Measurements from ENCODE around the gene CACNA1C.

CACNA1C gene

DNA sequence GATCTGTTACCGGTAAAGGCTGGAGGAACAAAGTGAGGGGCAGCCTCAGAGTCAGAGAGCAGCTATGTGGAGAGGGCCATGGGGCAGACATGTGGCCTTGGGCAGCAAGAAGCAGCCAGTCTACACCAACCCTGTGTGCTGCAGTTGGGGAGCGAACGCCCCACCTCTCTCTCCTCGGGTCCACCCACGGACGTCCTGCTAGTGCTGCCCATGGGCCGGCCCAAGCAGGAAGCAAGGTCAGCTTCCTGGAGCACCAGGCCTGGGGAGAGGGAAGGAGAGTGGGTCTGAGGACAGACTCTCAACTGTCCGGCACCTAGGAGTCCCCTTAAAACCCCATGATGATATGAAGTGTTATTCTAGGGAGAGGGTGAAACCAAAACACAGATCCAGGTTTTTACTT lies 487.2 kb downstream of the CACNA1C start:
- DNase-seq = no peak

DNA sequence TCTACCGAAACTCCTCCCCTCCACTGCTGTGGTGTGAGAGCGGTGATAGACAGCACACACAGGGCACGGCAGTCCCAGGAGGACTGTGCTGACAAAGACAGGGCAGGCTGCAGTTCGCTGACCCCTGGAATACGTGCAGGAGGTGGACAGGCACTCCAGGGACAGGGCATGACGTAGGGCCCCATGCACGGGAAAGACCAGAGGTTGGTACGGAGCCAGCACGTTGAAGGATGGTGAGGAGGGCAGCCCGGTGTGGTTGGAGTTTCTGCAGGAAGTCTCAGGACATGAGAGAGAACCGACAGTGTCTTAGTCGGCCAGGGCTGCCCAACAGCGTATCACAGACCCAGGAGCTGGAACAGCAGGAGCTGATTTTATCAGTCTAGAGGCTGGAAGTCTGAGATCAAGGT lies 487.8 kb downstream of the CACNA1C start:
- no peak for DNase-seq

DNA sequence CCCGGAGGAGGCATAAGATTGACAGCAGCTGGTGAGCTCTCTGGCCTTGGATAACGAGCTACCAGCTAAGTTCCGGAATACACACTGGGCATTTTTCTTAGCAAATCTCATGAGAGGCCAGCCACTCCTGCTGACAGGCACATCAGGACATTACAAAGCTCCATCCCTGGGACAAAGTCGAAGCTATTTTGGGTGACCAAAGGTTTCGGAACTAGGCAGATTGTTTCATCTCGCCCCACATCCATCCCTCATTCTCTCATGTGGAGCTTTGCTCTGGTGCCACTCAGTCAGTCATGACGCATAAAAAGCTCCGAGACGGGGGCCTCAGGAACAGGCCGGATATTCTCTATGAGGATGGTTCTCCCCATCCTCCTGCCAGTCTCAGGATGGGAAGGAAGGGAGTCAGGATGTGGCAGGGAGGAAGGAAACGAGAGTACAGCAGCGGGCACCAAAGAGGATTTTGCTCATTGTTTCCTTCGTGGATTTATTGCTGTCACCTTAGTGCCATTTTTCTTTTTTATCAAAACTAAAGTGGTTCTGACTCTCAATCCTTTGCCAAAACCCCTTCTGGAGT lies 488.9 kb downstream of the CACNA1C start:
- DNase-seq = no peak

DNA sequence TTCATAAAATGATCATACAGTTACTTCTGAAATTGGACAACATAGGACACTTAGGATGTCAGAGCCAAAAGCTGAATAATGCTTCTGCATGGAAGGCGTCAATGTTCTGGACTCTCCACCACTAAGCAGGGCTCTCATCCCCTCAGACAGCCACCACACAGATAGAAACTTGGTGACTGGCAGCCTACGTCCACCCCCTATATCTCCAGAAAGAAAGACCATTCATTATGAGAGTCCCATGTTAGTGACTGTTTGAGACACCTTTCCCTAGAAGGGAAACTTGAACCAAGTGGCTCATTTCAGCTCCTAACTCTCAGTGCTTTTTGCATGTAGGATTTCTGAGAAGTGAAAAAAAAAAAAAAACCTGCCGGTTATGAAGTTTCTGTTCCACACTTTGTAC lies 491.0 kb downstream of the CACNA1C start:
- no peak for DNase-seq

DNA sequence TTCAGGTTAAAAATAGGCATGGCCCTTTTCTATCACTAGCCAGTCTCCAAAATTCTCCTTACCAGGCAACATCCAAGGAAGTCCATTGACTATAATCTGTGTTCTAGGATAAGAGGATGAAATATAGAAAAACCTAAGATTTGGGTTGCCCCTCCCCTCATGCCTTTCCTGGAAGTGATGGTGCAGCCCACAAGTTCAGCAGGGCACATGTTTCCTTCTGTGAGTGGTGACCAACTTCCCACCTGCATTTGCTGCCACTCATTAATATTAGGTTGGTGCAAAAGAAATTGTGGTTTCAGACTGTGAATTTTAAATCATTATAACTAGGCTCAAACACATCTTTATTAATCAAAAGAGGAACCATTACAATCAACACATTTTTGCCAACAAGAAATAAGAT lies 491.4 kb downstream of the CACNA1C start:
- no peak for DNase-seq

DNA sequence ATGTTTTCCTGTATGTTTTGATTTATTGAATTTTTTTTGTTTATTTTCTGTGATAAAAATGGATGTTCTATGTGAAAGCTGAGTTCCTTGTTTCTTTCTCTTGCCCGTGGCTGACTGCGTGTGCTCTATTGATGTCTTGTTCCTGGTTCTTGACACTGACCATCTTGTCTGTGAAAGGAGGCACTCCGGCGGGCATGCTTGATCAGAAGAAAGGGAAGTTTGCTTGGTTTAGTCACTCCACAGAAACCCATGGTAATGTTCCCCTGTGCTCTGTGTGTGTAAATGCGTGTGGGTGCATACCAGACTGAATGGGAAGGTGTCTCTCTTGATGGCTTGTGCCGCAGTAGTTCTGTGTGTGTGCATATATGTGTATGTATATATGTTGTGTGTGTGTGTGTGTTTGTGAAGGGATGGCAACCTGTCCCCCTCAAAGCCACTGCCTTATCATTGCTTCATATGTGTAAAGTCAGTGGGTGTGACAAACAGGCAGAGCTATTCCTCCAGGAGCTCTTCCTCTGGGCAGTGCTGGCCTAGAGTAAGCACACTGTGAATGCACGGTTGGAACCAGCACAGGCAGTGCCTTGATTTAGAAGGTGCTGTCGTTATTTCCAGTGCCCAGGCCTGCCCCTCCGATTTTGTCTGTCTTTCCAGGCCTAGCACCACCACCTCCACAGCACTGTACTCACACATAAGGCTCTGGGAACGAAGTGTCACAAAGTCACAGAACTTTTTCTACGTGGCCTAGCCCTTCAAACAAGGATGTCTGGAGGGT lies 494.7 kb downstream of the CACNA1C start:
- no peak for DNase-seq

DNA sequence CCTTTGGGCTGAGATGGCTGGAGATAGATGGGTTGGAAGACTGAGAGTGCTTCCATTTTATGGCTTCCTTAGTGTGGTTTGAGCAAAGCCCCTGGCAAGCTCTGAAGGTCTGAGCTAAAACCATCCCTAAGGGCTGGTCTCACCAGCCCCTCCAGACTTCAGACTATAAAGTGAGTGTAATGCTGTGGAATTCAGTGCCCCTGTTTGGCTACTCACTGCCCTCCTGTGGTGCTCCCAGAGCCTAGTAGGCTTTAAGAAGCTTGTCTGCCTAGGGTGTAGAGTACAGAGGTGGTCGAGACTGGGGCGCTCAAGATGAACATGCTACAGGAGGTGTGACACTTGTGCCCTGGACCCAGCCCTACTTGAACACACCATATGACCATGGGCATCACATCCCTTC lies 495.3 kb downstream of the CACNA1C start:
- no peak for DNase-seq

DNA sequence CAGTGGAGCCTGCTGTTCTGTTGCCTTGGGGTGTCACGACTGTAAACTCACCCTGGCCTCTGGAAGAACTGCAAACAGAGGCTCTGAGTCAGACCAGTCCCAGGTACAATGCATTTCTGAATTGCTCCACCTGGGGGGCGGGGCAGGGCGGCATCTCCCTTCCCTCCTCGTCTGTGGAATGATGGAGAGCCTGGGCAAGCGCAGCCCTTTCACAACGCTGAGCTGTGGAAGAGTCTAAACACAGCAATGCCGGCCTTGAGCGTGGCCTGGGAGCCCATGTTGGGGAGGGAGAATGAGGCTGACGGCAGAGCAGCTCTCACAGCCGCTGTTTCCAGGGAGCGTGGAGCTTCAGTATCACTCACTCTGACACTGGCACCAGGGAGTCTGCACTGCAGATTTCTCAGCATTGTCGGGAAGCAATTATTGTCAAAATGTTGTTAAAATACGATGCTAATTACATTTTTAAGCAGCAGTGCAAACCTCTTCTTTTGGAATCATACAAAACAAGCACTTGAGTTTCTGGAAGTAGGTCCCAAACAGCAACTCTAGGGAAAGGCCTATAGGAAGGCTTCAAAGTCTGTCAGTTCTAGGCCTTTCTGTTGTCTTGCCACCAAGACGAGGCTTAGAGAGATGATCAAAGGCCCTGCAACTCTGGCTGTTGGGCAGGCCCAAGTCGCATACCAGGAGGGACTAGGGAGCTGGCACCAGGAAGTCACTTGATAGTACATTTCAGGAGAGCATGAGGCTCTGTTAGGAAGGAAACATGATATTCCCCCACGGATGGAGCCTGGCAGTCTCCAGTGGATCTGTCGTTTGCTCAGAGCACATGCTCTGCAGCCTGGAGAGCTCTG lies 498.0 kb downstream of the CACNA1C start:
- DNase-seq = no peak

DNA sequence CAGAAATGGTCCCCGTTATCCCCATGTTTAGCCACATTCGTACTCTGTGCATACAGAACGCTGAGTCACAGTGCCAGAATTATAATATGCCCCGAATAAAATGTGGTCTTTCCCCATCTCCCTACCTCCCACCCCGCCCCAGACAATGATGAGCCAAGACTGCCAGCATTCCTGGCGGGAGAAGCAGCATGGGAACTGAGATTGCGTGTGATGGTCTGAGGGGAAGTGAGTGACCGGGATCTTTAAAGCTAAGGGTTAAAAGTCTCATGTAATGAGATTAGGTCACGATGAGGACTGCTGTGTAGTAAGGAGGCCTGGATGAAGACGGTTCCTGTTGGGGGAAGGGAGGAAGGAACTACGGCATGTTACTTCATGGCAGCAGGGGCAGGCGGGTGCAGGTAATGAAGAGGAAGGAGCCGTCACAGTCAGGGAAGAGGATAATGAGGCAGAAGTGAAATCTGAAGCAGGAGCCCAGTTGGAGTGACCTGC lies 498.7 kb downstream of the CACNA1C start:
- DNase-seq = no peak

DNA sequence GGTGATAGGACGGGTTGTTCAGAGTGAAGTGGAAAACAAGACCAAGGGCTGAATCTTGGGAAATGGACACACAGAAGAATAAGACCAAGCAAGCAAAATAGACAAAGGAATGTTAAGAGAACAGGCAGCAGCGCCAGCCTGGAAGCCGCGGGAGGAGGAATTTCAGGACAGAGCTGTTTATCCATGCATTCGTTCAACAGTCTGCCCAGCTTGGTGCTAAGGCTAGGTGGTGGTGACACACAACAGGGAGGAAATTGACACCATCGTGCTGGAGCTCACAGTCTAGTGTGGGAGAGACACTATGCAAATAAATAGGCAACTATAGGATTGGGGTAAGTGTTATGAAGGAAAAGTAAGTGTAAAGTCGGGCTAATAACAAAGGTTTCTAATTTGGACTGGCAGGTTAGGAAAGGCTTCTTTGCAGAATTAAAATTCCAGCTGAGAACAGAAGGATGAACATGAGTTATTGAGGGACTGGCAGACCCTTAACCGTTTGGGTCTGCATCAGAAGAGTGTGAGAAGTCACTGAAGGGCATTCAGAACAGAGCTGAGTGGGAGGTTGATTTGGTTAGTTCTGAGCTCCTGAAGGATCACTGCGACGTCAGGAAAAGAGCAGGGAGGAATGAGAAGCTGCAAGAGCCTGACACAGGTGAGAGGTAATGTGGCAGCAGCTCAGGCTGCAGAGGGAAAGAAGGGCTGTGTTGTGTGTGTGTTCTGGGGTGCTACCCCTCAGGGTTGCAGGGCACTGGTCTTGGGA lies 499.4 kb downstream of the CACNA1C start:
- no peak for DNase-seq

DNA sequence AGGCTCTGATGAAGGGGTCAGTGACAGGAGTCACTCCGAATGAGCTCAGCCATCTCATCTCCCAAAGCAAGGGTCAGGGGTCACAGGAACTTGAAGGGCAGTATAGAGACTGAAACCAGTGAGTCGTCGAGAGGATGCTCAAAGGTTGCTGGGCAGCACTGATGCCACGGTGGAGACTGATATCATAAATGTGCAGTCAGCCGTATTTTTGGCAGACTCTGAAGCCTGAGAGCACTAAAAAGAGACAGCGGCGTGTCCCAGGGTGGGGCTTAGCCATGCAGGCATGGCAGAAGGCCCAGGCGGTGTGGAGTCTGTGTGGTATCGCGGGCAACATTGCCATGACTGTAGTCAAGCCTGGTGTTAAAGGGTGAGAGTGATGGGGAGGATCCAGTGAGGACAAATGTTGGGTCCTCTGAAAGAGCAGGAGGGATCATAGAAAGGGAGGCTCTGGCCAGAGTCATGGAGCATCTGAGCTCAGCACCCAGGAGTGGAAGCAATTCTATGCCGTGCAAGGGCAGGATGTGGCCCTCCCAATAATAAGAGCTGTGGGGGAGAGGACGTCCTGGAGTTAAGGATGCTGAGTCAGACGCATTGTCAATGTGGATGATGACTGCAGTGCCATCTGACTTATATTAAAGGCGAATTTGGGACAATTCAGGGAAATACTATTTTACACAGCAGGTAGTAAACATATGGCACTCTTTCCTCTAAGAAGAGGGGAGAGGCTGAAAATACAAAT lies 500.8 kb downstream of the CACNA1C start:
- DNase-seq = no peak

DNA sequence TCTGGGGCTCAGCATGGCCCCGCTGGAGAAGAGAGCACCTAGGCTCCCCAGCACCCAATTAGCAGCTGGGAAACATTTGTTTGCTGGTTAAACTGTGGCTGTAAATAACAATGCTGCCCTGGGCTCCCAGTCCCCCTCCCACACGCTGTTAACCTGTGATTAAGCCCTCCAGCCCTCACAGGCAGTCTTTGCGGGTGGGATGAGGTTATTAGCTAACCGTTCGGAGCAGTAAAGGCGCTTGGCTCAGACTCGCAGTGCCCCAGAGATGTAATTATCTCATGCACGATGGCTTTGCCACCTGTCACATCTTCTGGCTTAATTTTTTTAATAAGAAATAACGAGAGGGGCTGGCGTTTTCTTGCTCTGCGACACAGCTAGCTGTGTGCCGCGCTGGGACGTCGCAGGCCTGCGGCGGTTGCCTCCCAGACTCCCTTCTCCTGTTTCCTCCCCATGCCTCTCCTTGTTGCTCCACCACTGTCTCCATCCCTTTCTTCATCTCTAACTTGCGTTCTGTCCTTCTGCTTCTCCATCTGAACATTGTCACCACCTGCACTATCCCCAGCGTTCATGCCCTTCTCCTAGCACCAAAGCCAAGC lies 502.8 kb downstream of the CACNA1C start:
- no peak for DNase-seq

DNA sequence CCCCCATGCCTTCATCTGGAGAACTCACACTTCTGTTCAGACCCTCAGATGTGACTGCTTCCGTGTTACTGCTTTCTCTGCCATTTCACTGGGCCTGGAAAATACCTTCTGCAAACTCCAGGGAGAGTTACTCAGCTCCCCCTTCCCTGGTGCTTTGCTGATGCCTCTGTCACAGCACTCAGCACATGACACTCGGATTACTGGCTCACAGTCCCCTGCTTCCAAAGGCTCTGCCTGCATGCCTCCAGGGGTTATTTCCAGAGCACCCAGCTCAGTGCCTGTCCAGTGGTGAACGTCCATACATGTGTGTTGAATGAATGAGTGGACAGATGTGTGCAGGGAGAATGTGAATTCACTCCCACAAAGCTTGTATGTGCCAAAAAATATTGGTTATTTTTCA lies 504.8 kb downstream of the CACNA1C start:
- no peak for DNase-seq

DNA sequence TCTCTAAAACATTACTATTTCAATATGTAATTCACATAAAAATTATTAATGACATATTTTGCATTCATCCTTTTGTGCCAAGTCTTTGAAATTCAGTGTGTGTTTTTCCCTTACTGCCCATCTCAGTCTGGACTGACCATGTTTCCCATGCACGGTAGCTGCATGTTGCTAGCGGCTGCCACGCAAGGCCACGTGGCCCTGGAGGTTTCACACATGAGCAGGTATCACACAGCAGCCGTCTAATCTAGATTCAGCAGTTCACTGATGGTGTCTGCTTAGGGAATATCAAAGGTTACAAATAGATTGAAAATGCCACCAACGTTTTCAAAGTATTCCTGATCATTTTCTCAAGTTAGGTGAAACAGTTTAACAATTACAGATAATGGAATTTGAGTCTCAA lies 507.1 kb downstream of the CACNA1C start:
- no peak for DNase-seq

DNA sequence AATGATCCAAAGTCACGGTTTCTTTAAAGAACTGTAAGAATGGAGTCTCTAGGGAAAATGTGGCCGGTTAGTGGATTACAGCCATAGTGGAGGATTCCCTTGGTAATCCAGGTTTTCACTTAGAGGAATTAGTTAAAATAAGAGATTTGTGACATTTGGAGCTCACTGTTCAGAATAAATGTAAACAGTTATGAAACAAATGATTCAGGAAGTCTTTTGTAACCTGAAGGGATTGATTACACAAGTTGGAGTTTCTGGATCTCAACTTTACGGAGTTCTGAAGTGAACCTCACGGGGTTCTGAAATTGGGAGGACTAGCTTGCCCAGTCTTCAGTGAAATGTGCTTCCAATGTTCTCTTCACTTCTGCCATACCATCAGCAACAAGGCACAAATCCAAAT lies 507.6 kb downstream of the CACNA1C start:
- DNase-seq = no peak

DNA sequence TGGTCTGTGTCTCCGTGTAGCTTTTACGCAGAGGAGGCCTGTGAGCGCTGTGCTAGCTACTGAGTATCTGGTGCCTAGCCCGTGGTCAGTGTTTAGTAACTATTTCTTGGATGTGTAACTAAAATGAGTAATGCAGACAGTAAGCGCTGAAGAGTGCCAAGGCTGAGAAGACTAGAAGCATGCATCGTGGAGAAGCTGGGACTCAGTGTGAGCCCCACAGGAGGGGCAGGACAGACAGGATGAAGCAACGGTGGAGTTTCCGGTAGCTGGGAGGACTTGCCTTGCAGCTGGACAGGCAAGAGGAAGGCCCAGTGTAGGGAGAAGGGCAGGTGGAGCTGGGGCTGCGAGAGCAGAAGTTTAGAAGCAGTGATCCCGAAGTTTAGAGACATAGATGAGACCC lies 508.6 kb downstream of the CACNA1C start:
- DNase-seq = no peak

DNA sequence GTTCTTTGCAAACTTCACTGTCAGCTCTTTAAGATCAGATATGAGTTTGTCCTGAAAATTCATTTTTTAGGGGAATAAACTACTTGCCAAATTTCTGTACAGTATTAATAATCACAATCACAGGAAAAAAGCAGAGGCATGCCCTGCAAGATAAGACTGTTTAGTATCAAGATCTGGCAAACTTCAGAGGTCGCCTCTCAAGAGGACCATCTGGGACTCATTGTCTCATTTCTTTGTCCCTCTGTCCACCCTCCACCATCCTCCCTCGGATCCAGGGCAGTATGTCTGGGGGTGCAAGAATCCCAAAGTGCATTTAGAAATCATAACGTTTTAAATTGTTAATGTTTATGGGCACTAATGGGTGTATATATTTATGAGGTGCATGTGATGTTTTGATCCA lies 509.6 kb downstream of the CACNA1C start:
- no peak for DNase-seq

DNA sequence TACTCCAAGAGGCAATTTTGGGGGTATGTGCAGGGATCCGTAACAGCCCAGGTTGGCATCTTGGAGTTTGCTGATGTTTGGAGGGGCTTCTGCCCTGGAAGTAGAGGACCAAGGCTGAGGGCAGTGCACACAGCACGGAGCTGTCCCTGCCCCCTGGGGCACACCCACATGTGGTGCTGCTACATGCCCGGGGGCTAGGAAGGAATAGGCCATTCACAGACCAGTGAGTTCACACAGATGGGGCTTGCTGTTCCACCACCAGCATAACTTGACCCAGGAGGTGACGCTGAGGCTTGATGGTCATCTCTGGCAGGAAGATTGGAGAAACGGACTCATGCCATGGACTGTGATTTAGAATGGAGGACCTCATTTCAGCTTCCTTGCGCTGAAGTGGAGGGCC lies 510.9 kb downstream of the CACNA1C start:
- DNase-seq = no peak

DNA sequence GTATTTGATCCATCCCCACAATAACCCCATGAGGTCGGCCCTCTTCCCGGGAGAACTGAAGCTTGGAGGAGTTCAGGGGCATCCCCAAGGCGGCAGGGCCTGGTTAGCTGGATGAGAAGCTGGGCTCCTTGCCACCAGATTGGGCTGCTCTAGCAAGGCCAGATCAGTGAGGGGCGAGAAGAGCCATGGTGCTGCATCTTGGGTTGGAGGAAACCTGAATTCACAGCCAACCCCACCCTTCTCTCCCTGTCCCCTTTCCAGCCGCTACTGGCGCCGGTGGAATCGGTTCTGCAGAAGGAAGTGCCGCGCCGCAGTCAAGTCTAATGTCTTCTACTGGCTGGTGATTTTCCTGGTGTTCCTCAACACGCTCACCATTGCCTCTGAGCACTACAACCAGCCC lies 513.4 kb downstream of the CACNA1C start:
- no peak for DNase-seq

DNA sequence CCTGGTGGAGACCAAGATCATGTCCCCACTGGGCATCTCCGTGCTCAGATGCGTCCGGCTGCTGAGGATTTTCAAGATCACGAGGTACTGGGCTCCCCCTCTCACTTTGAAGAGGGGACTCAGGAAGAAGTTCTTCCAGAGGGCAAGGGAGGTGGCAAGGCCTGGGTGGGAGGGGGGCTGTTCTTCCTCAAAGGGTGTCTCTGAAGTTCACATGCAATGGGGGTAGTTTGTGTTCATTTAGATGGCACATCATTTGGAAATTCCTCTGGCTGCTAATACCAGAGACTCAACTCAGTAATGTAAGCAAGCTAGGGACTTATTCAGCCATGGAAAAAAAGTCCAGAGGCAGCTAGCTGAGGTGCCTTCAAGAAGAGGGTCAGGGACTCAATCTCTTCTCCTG lies 514.9 kb downstream of the CACNA1C start:
- no peak for DNase-seq

DNA sequence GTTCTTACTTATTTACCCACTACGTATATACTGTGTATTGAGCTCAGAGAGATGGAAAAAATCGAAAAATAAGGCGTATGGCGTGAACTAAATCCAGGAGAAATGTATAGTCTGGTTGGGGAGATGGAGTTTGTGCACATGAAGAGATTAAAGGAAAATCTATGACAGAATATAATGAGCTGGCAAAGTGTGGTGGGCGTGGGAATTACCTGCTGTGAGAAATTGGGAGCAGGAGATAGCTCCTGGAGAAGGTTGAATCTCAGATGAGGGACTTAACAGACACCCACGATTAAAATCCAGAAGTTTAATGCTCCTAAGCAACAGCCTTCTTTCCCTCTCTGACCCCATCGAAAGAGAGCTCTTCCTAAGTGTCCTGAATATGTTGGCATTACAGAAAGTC lies 517.8 kb downstream of the CACNA1C start:
- no peak for DNase-seq

DNA sequence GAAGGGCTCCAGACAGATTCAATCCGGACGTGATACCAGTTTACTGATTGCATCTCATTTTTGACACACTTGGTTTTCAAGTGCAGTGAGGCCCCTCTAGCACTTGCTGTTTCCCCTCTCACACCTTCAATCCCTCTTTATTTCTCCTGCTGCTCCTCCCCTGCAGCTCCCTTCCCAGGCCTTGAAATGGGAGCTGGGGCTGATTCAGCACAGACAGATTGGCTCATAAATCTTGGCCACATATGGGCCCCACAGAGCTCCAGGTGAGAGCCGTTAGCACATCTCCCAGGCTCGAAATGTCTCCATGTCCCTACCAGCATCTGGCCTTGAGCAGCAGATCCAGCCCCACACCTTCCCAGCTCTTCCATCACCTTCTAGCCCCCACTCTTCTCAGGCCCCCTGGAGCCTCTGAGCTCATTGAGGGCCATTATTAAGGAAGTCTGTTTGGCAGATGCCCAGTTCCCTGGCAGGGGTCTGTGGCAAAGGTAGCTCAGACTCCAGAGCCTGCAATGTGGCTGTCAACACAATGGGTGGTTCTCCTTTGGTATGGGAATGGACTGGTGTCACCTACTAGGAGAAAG lies 521.7 kb downstream of the CACNA1C start:
- no peak for DNase-seq
